OCI-LY7 (cell line): ENCODE data around the gene ABL1.

Experiments used
- EZH2phosphoT487 ChIP-seq: fragments of 200-600 bp; sonication (generic); IDR thresholded peaks from 2 replicates; pipeline ENCODE4 v1.6.1; 2018; ENCODE audit warnings: low read depth, borderline replicate concordance, mild to moderate bottlenecking, mixed run types, antibody characterized with exemption, low read length, moderate library complexity, mixed read lengths
- TF ChIP-seq, protein P1 (sequence below): fragments of 200-600 bp; sonication (generic); conservative IDR thresholded peaks from 2 replicates; pipeline ENCODE4 v1.5.1; 2014; ENCODE audit warnings: mild to moderate bottlenecking, antibody characterized with exemption, low read length, moderate library complexity, mixed read lengths

DNA sequence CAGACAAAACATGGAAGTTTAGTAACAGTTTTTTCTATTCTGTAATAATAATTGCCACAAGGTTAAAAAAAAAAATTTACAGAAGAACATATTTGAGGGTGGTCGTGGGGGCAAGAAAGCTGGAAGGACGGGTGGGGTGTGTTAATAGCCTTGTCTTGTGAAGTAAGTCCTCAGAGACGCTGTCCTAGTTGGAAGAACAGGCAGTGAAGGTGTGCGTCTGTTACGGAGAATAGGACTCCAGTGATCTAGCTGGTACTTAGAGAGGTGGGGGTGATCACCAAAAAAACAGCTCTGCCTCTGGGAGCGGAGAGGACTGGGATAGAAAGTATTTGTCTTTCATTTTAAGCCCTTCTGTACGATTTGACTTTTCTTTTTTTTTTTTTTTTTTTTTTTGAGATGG lies 17.7 kb downstream of the ABL1 start:
- TF ChIP-seq, protein P1, sequence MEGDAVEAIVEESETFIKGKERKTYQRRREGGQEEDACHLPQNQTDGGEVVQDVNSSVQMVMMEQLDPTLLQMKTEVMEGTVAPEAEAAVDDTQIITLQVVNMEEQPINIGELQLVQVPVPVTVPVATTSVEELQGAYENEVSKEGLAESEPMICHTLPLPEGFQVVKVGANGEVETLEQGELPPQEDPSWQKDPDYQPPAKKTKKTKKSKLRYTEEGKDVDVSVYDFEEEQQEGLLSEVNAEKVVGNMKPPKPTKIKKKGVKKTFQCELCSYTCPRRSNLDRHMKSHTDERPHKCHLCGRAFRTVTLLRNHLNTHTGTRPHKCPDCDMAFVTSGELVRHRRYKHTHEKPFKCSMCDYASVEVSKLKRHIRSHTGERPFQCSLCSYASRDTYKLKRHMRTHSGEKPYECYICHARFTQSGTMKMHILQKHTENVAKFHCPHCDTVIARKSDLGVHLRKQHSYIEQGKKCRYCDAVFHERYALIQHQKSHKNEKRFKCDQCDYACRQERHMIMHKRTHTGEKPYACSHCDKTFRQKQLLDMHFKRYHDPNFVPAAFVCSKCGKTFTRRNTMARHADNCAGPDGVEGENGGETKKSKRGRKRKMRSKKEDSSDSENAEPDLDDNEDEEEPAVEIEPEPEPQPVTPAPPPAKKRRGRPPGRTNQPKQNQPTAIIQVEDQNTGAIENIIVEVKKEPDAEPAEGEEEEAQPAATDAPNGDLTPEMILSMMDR: no peak
- no peak for TF ChIP-seq EZH2phosphoT487
